ENCODE results near the gene HIRA.

DNA sequence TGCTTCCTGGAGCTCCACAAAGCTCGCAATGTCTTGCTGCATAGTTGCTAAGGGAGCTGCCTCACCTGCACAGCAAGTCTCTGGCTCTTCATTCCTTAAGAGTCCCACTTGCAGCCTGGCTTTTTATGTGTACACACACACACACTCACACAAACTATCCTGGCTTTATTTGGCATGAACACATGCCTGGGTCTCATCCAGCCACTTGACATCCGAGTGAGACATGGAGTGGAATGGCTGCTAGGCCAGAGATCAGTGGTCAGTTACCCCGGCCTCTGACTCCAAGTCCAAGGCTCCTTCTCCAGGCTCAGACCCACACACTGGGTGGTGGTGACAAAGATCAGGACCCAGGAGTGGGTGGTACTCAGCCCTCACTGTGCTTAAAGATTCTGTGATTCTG, 102.1 kb downstream of the HIRA start:
- TF ChIP-seq, protein P1, sequence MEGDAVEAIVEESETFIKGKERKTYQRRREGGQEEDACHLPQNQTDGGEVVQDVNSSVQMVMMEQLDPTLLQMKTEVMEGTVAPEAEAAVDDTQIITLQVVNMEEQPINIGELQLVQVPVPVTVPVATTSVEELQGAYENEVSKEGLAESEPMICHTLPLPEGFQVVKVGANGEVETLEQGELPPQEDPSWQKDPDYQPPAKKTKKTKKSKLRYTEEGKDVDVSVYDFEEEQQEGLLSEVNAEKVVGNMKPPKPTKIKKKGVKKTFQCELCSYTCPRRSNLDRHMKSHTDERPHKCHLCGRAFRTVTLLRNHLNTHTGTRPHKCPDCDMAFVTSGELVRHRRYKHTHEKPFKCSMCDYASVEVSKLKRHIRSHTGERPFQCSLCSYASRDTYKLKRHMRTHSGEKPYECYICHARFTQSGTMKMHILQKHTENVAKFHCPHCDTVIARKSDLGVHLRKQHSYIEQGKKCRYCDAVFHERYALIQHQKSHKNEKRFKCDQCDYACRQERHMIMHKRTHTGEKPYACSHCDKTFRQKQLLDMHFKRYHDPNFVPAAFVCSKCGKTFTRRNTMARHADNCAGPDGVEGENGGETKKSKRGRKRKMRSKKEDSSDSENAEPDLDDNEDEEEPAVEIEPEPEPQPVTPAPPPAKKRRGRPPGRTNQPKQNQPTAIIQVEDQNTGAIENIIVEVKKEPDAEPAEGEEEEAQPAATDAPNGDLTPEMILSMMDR (IDR thresholded peaks at IDR 0.05): no peak
- TF ChIP-seq POLR2AphosphoS5 (IDR thresholded peaks at IDR 0.05; ENCODE audit: low read depth, low read length): no peak
- TF ChIP-seq, protein P2, sequence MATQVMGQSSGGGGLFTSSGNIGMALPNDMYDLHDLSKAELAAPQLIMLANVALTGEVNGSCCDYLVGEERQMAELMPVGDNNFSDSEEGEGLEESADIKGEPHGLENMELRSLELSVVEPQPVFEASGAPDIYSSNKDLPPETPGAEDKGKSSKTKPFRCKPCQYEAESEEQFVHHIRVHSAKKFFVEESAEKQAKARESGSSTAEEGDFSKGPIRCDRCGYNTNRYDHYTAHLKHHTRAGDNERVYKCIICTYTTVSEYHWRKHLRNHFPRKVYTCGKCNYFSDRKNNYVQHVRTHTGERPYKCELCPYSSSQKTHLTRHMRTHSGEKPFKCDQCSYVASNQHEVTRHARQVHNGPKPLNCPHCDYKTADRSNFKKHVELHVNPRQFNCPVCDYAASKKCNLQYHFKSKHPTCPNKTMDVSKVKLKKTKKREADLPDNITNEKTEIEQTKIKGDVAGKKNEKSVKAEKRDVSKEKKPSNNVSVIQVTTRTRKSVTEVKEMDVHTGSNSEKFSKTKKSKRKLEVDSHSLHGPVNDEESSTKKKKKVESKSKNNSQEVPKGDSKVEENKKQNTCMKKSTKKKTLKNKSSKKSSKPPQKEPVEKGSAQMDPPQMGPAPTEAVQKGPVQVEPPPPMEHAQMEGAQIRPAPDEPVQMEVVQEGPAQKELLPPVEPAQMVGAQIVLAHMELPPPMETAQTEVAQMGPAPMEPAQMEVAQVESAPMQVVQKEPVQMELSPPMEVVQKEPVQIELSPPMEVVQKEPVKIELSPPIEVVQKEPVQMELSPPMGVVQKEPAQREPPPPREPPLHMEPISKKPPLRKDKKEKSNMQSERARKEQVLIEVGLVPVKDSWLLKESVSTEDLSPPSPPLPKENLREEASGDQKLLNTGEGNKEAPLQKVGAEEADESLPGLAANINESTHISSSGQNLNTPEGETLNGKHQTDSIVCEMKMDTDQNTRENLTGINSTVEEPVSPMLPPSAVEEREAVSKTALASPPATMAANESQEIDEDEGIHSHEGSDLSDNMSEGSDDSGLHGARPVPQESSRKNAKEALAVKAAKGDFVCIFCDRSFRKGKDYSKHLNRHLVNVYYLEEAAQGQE (IDR thresholded peaks at IDR 0.05; ENCODE audit: insufficient read depth in 1 of 2, low read depth in 2 of 2, low read length in 1 of 2): no peak
- no peak for TF ChIP-seq SIN3A (IDR thresholded peaks at IDR 0.05; ENCODE audit: borderline replicate concordance, insufficient read depth, low read depth, low read length)
- TF ChIP-seq TCF7L2 (IDR thresholded peaks at IDR 0.05; ENCODE audit: low read depth, low read length): no peak
